ENCODE results near the gene MYOF.

DNA sequence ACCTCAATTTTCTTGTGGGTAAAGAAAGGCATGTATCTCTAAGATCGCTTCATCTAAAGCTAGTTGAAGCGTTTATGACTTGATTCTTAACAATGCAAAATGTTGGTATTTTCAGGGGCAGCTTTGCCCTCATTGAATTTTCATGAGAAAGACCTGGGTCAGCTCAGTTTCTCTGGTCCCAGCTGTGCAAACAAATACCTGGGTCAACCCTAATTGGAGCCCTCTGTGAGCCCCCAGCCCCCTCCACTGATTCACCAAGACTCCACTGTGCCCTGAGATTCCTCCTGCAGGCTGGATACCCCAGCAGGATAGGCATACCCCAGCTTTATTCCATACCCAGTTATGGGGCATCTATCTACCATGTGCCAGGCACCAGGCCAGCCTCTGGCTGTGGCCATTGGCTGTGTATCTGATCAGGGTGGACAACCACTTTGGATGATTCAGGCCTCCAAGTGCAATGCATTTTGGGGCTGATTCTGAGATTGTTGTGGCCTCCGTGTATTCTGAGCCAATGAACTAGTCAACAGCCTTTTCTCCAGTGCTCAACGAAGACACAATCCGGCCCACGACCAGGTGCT is 201.9 kb downstream of the MYOF start:
- no peak for TF ChIP-seq POLR2A (IDR thresholded peaks at IDR 0.05)
- TF ChIP-seq, protein P1, sequence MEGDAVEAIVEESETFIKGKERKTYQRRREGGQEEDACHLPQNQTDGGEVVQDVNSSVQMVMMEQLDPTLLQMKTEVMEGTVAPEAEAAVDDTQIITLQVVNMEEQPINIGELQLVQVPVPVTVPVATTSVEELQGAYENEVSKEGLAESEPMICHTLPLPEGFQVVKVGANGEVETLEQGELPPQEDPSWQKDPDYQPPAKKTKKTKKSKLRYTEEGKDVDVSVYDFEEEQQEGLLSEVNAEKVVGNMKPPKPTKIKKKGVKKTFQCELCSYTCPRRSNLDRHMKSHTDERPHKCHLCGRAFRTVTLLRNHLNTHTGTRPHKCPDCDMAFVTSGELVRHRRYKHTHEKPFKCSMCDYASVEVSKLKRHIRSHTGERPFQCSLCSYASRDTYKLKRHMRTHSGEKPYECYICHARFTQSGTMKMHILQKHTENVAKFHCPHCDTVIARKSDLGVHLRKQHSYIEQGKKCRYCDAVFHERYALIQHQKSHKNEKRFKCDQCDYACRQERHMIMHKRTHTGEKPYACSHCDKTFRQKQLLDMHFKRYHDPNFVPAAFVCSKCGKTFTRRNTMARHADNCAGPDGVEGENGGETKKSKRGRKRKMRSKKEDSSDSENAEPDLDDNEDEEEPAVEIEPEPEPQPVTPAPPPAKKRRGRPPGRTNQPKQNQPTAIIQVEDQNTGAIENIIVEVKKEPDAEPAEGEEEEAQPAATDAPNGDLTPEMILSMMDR (IDR thresholded peaks at IDR 0.05) = no peak
